ENCODE data around the gene GPR146. TPM values are rescaled to one million over a fixed set of nuclear protein-coding genes. Genes with fewer than 3 reads are reported as not detected.

GPR146 gene
- total RNA-seq, 2 experiments from 2014 or later = 9.9 to 13.7 TPM

GRCh38 chr7:1025743-1026581, 18.4 kb upstream of the GPR146 start:
- H3K4me1 ChIP-seq (ENCODE audit: insufficient read depth, low read length) = peaks cover 48% of the 10 kb centered on the region
- ChIA-PET POLR2A (interaction anchor here (0.8 to 0.9 kb wide), 2 partner anchors 19 to 50 kb away, joined by 3 to 5 read pairs; partner anchors contain the start of gene COX19), CTCF (interaction anchor here (1.5 kb wide), 1 partner anchor 19 kb away, joined by 6 read pairs; the partner anchor contains the start of gene GPR146)
- TF ChIP-seq, protein P1, sequence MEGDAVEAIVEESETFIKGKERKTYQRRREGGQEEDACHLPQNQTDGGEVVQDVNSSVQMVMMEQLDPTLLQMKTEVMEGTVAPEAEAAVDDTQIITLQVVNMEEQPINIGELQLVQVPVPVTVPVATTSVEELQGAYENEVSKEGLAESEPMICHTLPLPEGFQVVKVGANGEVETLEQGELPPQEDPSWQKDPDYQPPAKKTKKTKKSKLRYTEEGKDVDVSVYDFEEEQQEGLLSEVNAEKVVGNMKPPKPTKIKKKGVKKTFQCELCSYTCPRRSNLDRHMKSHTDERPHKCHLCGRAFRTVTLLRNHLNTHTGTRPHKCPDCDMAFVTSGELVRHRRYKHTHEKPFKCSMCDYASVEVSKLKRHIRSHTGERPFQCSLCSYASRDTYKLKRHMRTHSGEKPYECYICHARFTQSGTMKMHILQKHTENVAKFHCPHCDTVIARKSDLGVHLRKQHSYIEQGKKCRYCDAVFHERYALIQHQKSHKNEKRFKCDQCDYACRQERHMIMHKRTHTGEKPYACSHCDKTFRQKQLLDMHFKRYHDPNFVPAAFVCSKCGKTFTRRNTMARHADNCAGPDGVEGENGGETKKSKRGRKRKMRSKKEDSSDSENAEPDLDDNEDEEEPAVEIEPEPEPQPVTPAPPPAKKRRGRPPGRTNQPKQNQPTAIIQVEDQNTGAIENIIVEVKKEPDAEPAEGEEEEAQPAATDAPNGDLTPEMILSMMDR (IDR thresholded peaks at IDR 0.05) = no peak
- Mint-ChIP-seq H3K36me3 (ENCODE audit: low read depth) (peaks cover 39% of the 10 kb centered on the region), H3K27ac (peak overlapping the region; percentile 7), H3K27me3 (no peaks in the 10 kb centered on the region), H3K9me3 (no peaks in the 10 kb centered on the region), H3K4me1 (ENCODE audit: low read depth) (peaks cover 42% of the 10 kb centered on the region), H3K4me3 (peak overlapping the region; percentile 80)
- H3K4me3 ChIP-seq (ENCODE audit: low read length) = no peak overlapping the region
- no peak for DNase-seq
- H3K27ac ChIP-seq (ENCODE audit: low read depth in 1 of 2, low read length in 2 of 2) = no peak overlapping the region
- peaks cover 4% of the 10 kb centered on the region for H3K36me3 ChIP-seq (ENCODE audit: insufficient read depth, low read length)
- intact Hi-C loops (cut with DNase I, micrococcal nuclease) = no loop called here
- no peak for ATAC-seq (ENCODE audit: poor library complexity)
- peaks cover 8 to 28% of the 10 kb centered on the region in 2 experiments for H3K9me3 ChIP-seq (ENCODE audit: control insufficient read depth in 1 of 2, insufficient read depth in 1 of 2, low read length in 2 of 2)
- H3K27me3 ChIP-seq (ENCODE audit: control insufficient read depth in 1 of 2, insufficient read depth in 2 of 2, low read length in 2 of 2) = no peaks in the 10 kb centered on the region

DNA sequence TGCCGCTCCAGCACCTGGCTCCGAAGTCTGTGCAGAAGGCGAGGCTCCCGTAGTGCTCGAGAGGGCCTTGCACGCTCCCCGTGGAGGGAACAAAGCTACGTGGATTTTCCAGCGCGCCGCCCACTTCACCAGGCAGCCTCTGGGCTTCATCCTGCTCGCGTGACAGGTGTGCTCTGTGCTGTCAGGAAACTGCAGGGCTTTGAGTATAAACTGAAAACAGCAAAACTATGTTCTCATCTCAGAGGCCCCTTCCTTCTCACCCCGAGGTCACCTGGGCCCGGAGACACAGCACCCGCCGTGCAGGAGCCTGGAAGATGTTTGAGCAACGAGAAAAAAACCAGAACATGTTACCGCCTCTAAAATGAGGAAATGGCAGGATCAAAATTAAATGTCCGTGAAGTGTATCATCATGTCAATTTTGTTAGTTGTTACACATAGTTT, 17.6 kb upstream of the GPR146 start:
- ChIA-PET CTCF (interaction anchor here (0.9 to 1.5 kb wide), 2 partner anchors 18 to 34 kb away, joined by 3 to 6 read pairs; partner anchors contain the start of gene GPR146), POLR2A (interaction anchor here (1.0 to 1.4 kb wide), 2 partner anchors 18 to 39 kb away, joined by 4 read pairs; partner anchors contain the start of gene GPR146)

More for the DNA sequence above, 17.6 kb upstream of the GPR146 start:
- Mint-ChIP-seq H3K4me1 (ENCODE audit: low read depth) (peaks cover 44% of the 10 kb centered on the region), H3K4me3 (peak overlapping the region; percentile 80), H3K36me3 (ENCODE audit: low read depth) (peaks cover 33% of the 10 kb centered on the region), H3K9me3 (no peaks in the 10 kb centered on the region), H3K27me3 (no peaks in the 10 kb centered on the region), H3K27ac (peak overlapping the region; percentile 61)
- no peak for ATAC-seq (ENCODE audit: poor library complexity)
- H3K9me3 ChIP-seq (ENCODE audit: control insufficient read depth in 1 of 2, insufficient read depth in 1 of 2, low read length in 2 of 2) = peaks cover under 1 to 20% of the 10 kb centered on the region in 2 experiments
- intact Hi-C loops (cut with DNase I, micrococcal nuclease) = no loop called here
- H3K4me3 ChIP-seq (ENCODE audit: low read length) = no peak overlapping the region
- H3K36me3 ChIP-seq (ENCODE audit: insufficient read depth, low read length) = no peaks in the 10 kb centered on the region
- H3K27ac ChIP-seq (ENCODE audit: low read depth in 1 of 2, low read length in 2 of 2) = no peak overlapping the region
- peaks cover 47% of the 10 kb centered on the region for H3K4me1 ChIP-seq (ENCODE audit: insufficient read depth, low read length)
- no peaks in the 10 kb centered on the region for H3K27me3 ChIP-seq (ENCODE audit: control insufficient read depth in 1 of 2, insufficient read depth in 2 of 2, low read length in 2 of 2)
- TF ChIP-seq, protein P1 (IDR thresholded peaks at IDR 0.05) = no peak
- DNase-seq = no peak

Data from CD4-positive, alpha-beta T cell (primary cell).